ENCODE results near the gene OPN4.
A peak's percentile ranks its signal among the peaks of the same experiment; 100 is the strongest.

The OPN4 gene

DNA sequence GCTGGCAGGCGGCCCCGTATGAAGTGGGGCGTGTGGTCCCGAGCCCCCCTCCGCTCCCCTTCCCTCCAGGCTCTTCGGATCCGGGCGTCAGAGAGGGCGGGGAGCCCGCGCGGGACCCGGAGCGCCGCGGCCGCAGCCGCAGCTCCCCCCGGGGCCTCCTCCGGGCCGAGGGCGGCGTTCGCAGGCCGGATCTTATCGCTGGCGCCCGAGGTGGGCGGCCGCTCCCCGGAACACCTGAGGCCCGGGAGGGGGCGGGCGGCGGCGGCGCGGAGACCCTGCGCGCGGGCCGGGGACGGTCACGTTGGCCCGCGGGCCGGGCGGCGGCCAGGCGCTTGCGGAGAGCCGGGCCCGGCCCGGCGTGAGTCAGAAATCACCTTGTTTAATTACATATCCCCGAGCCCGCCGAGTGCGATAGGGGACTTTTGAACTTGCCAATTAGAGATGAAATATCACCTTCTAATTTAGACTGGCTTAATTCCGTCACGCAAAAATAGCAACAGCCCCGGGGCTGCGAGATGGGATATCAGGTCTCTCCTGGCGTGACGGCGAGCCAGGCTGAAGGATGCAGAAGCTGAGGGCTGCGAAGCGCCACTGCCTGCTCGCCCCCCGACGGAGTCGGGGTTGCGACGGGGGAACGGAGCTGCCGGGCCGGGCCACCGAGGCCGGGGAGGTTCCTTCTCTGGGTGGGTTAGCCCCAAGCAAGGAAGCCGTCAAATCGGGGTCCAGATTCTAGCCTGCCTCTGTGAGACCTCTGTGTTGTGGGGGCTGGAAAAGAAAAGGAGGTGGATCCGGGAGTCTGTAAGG lies 57.4 kb downstream of the OPN4 start:
- H3K4me3 ChIP-seq (ENCODE audit: low read length): peak overlapping the region; percentile 57
- TF ChIP-seq, protein P1, sequence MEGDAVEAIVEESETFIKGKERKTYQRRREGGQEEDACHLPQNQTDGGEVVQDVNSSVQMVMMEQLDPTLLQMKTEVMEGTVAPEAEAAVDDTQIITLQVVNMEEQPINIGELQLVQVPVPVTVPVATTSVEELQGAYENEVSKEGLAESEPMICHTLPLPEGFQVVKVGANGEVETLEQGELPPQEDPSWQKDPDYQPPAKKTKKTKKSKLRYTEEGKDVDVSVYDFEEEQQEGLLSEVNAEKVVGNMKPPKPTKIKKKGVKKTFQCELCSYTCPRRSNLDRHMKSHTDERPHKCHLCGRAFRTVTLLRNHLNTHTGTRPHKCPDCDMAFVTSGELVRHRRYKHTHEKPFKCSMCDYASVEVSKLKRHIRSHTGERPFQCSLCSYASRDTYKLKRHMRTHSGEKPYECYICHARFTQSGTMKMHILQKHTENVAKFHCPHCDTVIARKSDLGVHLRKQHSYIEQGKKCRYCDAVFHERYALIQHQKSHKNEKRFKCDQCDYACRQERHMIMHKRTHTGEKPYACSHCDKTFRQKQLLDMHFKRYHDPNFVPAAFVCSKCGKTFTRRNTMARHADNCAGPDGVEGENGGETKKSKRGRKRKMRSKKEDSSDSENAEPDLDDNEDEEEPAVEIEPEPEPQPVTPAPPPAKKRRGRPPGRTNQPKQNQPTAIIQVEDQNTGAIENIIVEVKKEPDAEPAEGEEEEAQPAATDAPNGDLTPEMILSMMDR (conservative IDR thresholded peaks at IDR 0.05; ENCODE audit: low read depth, low read length): no peak
- DNase-seq (ENCODE audit: low read depth): no peak

DNA sequence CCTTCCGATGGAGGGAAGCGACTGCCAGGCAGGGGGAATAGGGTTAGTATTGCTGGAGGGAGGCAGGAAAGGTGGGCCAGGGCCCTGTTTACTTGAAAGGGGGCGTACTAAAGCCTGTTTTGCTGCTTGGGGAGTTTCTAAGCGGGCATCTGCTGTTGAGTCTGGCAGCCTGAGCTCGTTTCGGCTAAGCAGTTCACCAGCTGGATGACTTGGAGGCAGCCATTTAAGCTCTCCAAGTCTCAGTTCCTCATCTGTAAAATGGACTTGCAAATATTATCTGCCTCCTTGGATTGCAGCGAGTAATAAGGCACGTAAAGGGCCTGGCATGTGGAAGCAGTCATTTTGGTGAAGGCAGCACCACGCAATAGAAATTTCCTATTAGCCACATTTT lies 58.0 kb downstream of the OPN4 start:
- no peak for DNase-seq (ENCODE audit: low read depth)
- TF ChIP-seq, protein P1 (conservative IDR thresholded peaks at IDR 0.05; ENCODE audit: low read depth, low read length): no peak
- peak overlapping the region; percentile 57 for H3K4me3 ChIP-seq (ENCODE audit: low read length)

DNA sequence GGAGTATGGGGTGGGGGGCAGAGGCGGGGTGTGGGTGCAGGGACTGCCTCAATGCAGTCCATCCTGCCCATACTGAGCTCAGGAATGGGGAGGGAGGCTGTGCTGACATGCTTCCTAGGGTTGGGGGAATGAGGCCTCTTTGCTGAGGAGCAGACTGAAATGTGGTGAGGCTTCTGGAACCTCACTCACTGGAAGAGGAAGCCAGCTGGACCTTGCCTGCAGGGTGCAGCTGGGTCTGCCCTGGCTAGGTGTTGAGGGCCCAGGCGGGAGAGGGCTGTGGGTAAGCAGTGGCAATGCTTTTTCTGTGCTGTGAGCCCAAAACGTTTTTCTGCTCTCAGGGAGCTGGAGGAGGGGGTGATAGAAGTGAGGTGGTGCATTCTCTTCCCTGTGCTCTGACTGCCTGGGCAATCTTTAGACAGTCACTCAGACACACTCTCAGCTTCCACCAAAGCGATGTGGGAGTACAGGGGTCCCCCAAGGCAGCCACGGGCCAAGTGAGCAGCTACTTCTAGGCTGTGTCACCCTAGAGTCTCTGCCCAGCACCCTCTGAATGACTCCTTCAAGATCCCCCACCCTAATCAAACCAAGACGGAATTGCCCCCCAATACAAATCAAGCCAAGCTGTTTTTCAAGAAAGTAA lies 60.9 kb downstream of the OPN4 start:
- H3K4me3 ChIP-seq (ENCODE audit: low read length): no peak overlapping the region
- DNase-seq (ENCODE audit: low read depth): no peak
- TF ChIP-seq, protein P1 (conservative IDR thresholded peaks at IDR 0.05; ENCODE audit: low read depth, low read length): no peak

DNA sequence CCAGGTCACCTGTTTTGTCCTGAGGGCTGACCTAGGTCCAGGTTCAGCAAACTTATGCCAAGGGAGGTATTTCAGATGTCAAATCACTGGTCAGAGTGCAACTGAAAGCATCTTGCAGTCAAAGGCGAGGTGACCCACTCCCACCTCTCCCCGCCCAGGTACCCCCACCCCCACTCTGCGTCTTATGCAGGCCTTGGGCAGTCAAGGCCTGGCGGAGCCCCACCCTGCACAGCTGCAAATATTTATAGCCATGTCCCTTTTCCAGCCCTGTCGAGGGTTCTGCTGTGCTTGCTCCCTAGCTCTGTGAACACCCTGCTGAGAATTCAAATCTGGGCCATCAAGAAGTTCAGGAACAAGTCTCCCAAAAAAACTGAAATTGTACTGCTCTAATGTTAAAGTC lies 61.5 kb downstream of the OPN4 start:
- H3K4me3 ChIP-seq (ENCODE audit: low read length): no peak overlapping the region
- DNase-seq (ENCODE audit: low read depth): no peak
- TF ChIP-seq, protein P1 (conservative IDR thresholded peaks at IDR 0.05; ENCODE audit: low read depth, low read length): no peak

All from retinal pigment epithelial cell (primary cell).